Kidney capillary endothelial cell (primary cell): ENCODE measurements around the gene INTS1.

Source experiments
- DNase-seq: peaks from one replicate; pipeline ENCODE4 v3.0.0-alpha.2; 2018; ENCODE audit warnings: low spot score

Gene INTS1

DNA sequence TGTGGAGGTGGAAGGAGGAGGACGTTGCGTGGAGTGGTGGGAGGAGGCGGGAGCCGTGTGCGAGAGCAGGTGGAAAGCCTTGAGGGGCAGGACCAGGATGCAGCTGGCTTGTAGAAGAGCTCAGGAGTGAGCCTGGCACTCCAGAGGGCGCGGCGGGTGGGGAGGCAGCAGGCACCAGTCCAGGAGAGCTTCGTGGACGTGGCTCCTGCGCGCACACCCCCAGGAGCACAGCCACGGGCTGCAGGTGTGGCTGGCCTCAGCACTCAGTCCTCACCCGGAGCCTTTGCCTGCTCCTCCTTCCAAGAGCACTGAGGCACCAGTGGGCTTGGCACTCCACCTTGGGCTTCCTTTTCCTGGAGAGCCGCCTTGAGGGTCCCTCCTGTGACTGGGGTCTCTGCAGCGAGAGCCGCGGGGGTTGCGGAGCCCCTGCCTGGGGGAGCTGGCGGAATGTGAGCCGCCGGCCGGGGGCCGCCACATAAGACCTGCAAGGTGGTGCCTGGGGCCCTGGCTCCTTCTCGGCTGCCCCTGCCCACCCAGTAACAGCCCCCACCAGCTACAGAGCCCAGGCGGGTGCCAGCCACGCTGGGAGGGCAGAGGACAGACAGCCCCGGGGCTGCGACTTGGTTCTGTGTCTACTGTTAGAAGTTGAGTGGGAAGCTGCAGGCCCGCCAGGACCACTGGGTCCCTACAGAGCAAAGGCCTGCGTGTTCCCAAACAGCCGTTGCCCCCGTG lies 37.4 kb upstream of the INTS1 start:
- no peak for DNase-seq

DNA sequence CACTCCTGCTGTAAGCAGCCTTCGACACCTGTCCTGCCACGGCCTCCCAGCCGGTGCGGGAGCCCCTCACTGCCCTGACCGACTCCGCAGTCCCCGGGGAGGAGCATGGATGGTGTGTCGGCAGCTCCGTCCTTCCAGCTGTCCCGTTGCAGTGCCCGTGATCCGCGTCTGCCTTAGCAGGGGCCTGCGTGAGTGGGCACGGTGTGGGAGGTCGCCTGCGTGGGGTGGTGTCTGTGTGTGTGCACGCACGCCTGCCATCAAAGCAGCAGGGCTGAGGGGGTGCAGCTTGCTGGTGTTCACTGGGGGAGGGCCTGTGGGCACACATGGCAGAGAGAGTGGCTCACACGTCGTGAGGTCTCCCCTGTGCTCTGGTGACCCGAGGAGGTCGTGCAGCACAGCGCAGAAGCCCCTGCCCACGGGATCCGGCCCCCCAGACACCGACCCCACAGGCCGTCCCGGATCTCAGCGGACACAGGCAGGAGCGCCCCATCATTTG lies 36.6 kb upstream of the INTS1 start:
- DNase-seq, result no peak

DNA sequence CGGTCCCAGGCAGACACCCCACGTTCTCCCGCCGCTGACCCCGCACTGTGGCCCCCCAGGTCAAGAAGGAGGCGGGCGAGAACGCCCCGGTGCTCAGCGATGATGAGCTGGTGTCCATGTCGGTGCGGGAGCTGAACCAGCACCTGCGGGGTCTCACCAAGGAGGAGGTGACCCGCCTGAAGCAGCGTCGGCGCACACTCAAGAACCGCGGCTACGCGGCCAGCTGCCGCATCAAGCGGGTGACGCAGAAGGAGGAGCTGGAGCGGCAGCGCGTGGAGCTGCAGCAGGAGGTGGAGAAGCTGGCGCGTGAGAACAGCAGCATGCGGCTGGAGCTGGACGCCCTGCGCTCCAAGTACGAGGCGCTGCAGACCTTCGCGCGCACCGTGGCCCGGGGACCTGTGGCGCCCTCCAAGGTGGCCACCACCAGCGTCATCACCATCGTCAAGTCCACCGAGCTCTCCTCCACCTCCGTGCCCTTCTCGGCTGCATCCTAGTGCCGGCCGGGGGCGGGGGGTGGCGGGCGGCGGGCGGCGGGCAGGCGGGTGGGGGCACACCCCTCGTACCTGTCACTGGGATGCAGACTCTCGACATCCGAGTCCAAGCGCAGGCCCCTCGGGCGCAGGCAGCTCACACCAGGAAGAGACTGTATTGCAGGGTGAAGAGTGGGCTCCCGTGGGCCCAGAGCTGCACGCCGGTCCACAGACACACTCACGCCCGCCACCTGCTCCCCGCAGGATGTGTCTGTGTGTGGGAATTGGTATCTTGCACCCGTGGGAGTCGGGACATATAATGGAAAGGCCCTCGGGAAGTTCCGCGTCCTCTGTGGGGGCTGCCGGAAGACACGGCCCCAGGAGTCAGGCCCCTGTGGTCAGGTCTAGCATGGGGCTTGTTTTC lies 35.9 kb upstream of the INTS1 start:
- no peak for DNase-seq

DNA sequence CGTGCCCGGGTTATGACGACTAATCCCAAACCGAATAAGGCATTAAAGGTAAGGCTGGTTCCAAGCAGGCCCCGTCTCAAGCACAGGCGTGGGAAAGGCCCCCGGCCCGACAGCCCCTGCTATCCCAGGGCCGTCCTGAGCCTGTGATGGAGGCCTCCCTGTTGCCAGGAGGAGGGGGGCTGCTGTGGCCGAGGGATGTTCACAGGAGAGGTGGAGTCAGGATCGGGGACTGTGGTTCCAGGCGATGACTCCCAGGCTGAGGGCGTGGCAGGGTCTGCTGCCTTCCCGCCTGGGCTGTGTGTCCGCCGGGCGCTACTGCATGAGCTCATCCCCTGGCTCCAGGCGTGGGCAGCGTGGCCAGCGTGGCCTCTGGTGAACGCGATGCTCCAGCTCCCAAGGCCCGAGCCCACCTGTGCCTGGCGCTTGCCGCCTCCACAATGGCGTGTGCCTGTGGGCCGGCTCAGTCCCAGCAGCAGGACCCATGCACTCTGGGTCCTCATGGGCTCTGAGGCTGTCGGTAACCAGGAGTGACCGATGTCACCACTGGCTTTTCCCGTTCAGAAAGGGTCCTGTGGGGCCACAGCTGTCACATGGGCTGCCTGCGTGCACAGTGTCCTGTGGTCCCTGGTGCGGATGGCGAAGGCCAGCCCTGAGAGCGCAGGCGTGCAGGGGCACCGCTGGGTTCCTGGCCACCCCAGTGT lies 35.1 kb upstream of the INTS1 start:
- DNase-seq, result no peak

DNA sequence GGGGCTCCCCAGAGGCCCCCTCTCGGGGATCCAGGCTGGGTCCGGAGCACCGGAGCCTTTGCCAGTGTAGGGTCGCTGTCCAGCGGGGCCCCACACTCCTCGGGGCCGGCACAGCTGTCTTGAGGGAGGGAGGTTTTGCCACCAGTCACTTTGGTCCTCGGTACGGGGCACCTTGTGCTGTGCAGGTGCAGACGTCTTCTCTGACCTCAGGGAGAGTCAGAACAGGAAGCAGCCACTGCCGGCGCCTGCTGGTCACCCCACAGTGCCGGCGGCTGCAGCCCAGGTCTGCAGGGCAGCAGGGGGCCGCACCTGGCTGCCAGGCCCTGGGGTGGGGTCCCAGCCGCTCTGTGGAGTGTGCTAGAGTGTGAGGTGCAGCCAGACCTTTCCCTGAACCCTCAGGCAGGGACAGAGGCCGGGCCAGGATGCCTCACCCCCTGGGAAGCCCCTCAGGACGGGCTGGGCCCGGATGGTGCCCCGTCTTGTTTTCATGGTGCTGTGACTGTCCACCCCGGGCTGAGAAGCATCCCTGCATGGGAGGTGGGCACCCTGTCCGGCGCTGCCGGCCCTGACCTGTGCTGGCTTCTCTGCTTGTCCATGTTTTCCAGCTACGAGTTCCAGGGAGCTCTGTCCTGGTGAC lies 34.5 kb upstream of the INTS1 start:
- DNase-seq, result no peak

DNA sequence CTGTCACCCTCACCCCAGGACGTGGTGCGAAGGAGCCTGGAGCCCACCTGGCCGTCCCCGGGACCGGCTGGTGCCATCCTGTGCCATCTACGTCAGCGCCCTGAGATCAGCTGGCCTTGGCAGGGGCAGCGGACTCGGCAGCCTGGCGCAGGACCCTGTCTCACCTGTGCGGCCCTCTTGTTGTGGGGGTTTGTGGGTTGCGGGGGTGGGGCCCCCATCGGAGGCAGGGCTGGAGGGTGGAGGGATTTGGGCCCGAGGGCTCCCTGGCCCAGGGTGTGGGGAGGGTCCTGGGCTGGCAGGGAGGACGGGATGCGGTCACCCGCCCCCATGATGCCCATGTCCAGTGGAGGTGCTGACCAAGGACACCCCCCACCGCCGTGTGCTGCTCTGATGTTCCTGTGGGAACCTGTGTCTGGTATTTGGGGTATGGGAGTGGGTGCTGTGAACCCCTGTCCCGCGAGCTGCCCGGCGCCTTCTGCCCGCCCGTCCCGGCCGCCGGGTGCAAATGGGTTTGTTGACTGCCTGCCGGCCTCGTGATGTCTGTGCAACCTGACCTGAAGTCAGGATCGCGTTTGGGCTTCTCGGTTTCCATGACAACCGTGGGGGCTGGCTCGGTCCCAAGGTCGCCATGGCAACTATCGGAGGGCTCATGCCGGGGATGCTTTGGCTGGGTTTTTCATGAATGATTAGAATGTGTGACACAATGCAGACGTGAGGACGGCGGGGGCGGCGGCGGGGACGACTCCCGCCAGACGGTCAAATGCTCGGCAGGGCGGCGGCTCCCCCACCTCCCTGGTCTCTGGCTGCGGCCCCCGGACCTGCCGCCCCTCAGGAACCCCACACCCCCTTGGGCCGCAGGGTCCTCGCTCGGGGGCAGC lies 33.6 kb upstream of the INTS1 start:
- DNase-seq, result peak; percentile 72

DNA sequence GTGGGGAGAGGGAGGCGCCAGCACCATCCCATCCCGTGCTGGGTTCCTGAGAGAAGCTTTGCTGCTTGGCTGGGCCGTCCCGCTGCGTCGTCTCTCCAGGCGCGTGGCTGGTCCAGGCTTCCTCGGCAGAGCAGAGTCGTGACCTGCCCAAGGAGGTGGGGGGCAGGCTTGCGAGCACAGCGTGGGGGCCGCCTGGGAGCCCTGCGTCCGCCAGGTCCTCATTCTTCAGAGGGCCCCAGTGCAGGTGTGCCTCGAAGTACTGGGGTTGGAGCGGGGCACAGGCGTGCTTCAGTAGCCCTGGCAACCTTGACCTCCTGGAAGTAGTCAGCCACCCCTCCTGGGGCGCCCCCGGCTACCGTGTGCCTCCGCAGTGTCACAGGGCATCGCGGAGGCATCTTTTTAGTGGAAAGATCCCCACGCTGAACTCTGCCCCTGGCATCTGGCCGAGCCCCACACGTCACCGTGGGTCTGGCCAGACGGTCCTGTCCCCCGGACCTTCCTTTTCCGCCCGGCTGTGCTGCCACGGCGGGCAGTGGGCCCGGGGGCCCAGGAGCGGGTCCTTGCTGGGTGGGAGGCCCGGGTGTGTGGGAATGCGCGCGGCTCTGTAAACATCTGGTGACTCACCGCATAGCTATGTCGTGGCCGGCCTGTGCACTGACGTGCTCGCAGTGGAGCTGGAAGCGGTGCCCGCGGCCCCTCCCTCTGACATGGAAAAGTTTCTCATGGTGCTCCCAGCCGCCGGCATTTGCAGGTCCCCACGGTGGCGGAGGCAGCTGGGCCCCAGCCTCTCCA lies 32.8 kb upstream of the INTS1 start:
- peak; percentile 95 for DNase-seq

DNA sequence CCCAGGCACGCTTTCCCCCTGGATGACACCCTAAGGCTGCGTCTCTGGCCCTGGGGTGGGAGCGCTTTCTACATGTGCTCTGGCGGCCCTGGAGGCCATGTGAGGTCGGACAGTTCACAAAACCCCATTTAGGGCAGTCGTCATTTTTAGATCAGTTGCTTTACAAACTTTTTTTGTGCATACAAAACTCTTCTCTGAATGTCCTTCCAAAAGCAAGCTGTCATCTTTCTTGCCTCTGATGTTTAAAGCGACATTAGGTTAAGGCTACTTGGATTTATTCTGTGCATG lies 32.2 kb upstream of the INTS1 start:
- no peak for DNase-seq

DNA sequence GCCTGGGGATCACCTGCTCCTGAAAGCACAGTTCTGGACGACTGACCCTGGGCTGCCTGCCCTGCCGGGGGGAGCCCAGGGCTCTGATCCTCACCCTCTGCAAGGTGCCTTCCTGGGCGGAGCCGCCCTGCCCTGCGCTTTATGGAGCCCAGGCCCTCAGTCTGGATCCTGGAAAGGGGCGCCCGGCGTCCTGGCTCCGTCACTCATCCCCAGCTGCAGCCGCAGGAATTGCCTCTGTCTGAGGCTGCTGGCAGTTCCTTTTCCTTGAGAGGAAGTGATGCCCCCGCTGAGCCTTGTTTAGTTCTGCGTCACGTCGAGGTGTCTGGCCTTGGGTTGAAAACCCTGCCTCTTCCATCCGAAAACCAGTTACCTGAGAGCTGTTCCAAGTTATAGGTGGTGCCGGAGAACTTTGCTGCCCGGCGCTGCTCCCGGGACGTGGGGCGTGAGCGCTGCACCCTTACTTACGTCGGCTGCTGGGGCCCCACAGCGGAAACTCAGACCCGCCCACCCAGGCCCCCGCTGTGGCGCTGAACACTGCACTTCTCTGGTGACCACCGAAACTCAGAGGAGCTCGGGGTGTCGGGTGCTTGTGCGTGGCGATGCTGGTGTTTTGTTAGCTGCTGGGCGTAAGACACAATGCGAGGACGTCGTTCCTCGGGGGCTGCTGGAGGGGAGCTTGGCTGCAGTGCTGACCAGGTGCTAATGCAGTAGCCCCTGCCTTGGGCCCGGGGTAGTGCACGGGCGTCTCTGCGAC lies 31.7 kb upstream of the INTS1 start:
- DNase-seq, result peak; percentile 76

DNA sequence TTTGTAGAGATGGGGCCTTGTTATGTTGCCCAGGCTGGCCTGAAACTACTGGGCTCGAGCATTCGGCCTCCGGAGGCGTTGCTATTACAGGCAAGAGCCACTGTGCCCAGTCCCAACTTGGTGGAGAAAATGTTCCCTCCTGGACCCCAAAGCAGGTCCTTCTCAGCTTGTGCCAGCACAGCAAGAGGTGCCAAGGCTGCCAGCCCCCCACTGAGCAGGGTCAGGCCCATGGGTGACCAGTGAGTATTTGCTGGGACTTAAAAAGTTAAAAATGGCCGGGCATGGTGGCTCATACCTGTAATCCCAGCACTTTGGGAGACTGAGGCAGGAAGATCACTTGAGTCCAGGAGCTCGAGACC lies 30.9 kb upstream of the INTS1 start:
- DNase-seq, result no peak

DNA sequence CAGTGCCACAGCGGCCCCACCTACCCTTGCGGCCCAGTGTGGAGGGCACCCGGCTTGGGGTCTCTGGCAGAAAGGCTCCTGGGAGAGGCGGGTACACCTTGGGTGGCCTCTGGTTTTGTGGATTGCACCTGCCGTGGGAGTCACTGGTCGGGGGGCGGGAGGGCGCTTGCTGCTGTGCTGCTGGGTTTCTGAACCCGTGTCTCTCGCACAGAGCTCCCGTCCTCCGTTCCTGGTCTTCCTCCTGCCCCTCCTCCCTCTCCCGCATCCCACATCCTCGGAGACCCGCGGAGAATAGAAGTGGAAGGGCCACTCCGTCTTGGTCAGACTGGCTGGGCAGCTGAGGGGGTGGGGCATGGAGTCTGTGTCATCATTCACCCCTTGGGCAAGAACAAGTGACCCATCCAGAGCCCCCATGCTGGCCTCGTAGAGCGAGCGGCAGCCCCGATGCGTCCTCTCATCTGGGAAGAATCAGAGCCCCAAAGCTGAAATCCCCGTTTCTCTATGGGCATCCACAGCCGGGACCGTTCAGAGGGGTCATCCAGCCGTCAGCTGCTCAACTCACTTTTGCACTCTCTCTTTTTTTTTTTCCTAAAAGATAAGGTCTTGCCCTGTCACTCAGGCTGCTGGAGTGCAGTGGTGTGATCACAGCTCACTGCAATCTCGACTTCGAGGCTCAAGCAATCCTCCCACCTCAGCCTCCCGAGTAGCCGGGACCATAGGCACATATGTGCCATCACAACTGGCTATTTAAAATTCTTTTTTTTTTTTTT lies 30.3 kb upstream of the INTS1 start:
- DNase-seq, result no peak

DNA sequence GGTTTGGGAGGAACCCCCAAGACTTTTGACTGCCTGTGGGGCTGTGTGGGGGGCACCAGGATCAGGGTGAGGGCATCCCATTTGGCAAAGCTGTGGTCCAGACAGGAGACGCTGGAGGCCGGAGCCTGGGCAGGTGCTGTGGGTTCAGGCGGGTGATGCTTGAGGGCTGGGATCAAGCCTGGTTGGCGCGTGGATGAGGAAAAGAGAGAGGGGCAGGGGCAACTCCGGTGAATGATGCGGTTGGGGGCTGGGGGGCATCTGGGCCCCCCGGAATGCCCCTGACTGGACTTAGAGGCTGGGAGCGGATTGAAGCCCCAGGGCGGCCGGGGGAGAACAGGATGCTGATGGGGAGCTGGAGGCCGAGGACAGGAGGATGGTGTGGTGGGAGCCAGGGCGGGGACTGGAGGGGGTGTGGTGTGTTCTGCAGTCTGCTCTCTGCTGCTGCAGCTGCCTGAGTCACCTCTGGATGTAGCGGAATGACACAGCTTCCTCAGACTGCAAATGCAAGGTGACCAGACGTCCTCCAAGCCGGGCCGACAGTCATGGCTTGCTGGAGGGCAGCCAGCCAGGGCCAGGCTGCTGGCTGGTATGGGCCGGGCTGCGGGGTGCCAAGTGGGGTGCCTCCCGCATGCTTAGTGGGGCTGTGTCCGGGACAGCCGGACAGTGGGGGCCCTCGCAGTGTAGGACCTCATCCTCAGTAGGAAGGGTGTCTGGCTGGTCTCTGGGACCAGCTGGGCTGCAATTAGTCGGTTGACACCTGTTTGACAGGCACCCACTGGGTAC lies 29.5 kb upstream of the INTS1 start:
- DNase-seq, result peak; percentile 99

DNA sequence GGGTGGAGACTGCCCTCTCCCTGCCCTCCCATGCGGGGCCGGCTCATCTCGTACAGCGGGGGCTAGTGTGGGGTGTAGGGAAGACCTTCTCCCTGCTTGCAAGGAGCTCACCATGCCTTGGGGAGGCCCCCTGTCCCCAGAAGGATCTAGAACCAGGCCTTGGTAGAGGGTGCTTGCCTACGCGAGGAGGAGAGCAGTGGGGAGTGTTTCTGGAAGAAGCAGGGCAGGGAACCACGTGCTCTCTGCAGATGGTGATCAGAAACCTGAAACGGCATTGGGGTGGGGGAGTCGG lies 29.0 kb upstream of the INTS1 start:
- no peak for DNase-seq

DNA sequence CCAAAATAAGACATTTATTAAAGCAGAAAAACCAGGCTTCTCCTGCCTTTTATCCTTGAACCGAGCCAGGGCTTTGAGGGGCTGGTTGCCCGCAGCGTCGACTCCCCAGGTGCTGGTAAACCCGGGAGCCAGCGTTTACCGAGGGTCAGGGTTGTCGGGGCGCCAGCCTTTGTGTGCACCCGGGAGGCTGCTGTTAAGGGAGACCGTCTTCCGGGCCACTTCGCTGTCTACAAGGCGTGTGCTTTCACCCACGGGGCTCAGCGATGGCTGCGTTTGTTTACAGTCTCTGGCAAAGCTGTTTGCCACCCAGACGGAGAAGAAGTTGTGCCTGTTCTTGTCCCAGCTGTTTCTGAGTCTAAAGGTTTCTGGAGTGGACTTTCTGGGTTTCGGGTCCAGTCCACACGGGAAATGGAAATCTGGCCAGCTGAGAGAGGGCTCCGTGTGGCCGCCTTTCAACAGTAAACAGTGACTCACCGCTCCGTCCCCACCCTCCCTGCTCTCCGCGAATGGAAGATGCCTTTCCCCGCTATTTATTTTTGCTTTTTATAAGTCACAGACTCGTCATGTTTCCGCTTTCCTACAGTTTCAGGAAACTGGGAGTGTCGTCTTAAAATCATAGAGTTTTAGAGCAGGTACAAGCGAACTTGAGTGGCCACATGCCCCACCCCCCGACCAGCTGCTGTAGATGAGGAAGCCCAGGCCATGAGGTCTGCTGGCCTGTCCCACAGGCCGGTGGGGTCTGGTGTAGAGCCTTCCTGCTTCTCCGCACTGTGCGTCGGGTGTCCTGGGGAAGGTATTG lies 28.5 kb upstream of the INTS1 start:
- DNase-seq, result peak; percentile 99

DNA sequence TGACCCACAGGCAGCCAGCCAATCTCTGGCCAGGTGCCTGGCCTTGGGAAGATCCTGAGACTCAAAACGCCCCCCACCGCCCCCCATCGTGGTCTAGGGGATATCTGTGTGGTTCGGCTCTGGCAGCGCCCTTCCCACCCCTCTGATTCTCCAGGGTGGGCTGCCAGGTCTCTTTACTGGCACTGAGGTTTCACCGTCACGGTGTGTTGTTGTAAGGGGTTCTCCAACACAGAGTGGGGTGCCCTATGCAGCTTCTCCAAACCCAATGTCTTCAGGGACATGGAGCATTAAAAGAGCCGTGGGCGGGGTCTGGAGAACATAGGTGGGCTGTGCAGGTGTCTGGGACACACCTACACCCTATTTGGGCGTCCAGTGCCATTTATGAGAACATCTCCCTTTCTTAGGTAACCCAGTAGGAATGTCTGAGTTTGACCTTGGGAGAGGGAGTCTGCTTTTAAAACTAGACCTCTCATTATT lies 27.8 kb upstream of the INTS1 start:
- no peak for DNase-seq

DNA sequence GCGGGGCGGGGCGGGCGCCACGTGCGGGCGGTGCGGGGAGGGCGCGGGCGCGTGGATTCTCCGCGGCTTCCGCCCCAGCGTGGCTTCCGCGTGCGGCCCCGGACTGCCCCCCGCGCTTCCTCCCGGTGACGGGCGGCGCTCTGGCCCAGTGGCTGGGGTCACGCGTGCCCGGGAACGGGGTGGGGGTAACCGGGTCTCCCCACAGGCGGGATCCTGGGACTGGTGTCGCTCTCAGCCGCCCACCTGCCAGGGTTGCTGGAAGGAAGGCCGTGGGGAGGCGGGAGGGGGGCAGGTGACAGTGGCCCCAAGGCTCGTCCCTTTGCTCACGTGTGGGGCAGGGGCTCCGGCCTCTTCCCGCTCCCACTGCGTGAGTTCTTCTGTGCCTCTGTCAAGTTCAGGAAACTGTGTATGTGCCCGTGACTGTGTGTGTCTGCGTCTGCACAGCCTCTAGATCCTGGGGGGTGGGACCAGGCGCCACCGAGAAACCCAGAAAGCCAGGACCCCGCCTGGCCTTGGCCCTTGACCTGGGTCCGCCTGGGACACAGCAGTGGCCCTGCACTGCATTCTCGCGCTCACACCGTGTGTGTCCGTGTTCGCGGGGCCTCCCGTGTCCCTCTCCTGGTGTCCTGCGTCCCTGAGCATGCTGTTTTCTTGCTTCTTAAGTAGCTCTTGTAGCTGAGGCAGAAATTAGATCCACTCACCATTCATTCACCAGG lies 27.2 kb upstream of the INTS1 start:
- peak; percentile 40 for DNase-seq

DNA sequence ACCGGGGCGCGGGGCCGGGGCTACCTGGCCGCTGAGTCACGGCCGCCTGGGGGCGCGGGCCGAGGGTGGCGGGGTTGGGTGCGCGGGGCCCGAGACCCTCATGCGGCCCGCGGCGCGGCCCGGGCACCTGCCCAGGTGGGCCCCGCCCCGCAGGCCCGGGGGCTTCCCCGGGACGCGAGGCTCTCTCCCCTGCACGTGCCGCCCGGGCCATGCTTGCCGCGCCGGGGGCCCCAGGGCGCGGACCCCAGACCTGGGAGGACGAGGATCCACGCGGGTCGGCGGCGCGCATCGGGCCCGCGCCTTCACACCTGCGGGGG lies 26.7 kb upstream of the INTS1 start:
- no peak for DNase-seq
